Cardiac fibroblast (primary cell): ENCODE measurements around the gene DARS2.
"Not testable (repeated sequence)": the region's sequence is repeated elsewhere in the genome, so short reads cannot be mapped to it uniquely, and the experiment has no call there.

Experiments
- DNase-seq, 2 donors: peaks; one replicate each; pipeline versions ENCODE4 v3.0.0 to v3.0.0-alpha.2; 2010; ENCODE audit warnings: low read depth in 2 of 2
- H3K4me3 ChIP-seq, 2 donors: replicated peaks in 1 of 2; 1 replicate in 1 of 2; 2 replicates in 1 of 2; pipeline ENCODE4 v1.5.1; 2011; ENCODE audit warnings: low read depth in 2 of 2, low read length in 2 of 2, mild to moderate bottlenecking in 2 of 2, moderate library complexity in 1 of 2
- CTCF ChIP-seq: IDR thresholded peaks from one replicate; pipeline ENCODE4 v1.5.1; 2011; ENCODE audit warnings: low read depth, mild to moderate bottlenecking, low read length, inconsistent platforms

The DARS2 gene

GRCh38 chr1:173861731-173862145, 37.3 kb downstream of the DARS2 start:
- DNase-seq, result no peak
- no peak overlapping the region for H3K4me3 ChIP-seq
- TF ChIP-seq CTCF, result no peak

- not testable (repeated sequence) for H3K4me3 ChIP-seq, DNase-seq
Measured at GRCh38 chr1:173862146-173862768, 37.8 kb downstream of the DARS2 start.

- no peak for DNase-seq
- H3K4me3 ChIP-seq, result no peak overlapping the region
- TF ChIP-seq CTCF, result no peak
Measured at GRCh38 chr1:173862769-173863223, 38.3 kb downstream of the DARS2 start.

- no peak overlapping the region for H3K4me3 ChIP-seq
- DNase-seq, result no peak
- TF ChIP-seq CTCF, result no peak
Measured at GRCh38 chr1:173863224-173864161, 39.0 kb downstream of the DARS2 start.

GRCh38 chr1:173864179-173864867, 39.9 kb downstream of the DARS2 start:
- no peak for DNase-seq
- TF ChIP-seq CTCF, result no peak

GRCh38 chr1:173865468-173866164, 41.1 kb downstream of the DARS2 start:
- H3K4me3 ChIP-seq, result peak overlapping the region; percentile 91 to 94
- no peak for TF ChIP-seq CTCF

More at GRCh38 chr1:173864179-173864867, 39.9 kb downstream of the DARS2 start:
- peak overlapping the region; percentile 18 to 94 for H3K4me3 ChIP-seq

More at GRCh38 chr1:173865468-173866164, 41.1 kb downstream of the DARS2 start:
- no peak for DNase-seq
